Stimulated activated CD4-positive, alpha-beta T cell treated with anti-CD3 and anti-CD28 coated beads, Interleukin-12 subunit alpha, Interleukin-12 subunit beta, amount 100 ng/mL, for 4 hours (primary cell): ENCODE data around the gene MYG1.
"Not testable (repeated sequence)": the region's sequence is repeated elsewhere in the genome, so short reads cannot be mapped to it uniquely, and the experiment has no call there.

ENCODE experiments used
- DNase-seq: peaks from one replicate; pipeline ENCODE4 v3.0.0-alpha.2; 2020

MYG1 gene

DNA sequence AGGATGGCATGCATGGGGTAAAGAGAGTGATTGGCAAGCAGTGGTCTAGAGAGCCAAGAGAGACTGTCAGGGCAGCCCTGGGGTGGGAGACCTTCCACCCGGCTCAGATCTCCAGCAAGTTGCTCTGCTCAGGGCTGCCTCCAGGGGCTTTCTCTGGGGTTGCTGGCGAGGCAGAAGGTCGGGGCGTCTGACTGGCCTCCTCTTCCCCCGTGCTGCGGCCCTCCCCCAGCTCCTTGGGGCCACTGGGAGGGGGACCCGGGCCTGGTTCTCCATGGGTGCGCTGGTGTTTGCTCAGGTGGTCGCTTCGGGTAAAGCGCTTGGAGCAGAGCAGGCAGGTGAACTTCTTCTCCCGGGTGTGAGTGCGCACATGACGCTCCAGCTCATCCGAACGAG, 28.5 kb downstream of the MYG1 start:
- DNase-seq = no peak

- DNase-seq = no peak
Measured at GRCh38 chr12:53330671-53331070, 31.2 kb downstream of the MYG1 start.

- DNase-seq = not testable (repeated sequence)
Measured at GRCh38 chr12:53332339-53332738, 32.8 kb downstream of the MYG1 start.

- no peak for DNase-seq
Measured at GRCh38 chr12:53332744-53333143, 33.2 kb downstream of the MYG1 start.

DNA sequence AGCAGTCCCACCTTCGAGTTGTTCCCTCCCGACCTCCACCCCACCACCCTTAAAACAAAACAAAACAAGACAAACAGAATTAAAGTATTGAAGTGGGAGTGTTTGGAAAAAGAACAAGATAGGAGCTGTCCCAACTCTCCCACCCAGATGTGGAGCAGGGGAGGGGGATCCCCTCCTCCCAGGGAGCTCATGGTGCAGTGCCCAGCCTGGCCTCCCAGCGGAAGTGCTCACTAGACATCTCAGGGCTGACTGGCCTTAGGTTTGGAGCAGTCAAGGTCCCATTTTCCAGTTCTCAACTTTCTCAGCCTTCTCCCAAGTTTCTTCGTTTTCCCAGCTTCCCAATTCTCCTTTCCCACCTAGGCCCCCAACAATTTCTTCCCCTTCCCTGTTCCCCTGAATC, 33.8 kb downstream of the MYG1 start:
- DNase-seq = no peak

- DNase-seq = no peak
Measured at GRCh38 chr12:53333845-53334244, 34.4 kb downstream of the MYG1 start.

GRCh38 chr12:53334822-53335221, 35.3 kb downstream of the MYG1 start:
- no peak for DNase-seq

GRCh38 chr12:53336181-53336681, 36.7 kb downstream of the MYG1 start, which contains the start of gene SP7:
TSS of gene SP7 (minus strand) at chr12:53336354. CDS start at chr12:53335646, 708 bp downstream.
- no peak for DNase-seq

DNA sequence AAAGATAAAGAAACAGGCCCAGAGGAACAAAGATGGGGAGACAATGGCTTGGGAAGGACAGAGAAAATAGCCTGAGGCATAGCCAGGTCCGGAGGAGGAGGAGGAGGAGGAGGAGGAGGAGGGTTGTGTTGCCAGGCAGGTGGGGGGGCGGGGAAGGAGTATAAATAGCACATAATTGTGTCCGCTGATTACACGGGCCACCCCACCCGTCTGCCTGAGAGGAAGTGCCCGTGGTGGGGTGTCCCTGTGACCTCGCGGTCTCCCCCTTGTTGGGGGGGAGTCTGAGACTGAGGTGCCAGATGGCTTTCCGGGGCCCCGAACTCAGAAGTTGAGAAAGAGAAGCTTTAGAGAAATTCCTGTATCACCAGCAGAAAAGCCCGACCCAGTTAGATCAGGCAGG, 38.5 kb downstream of the MYG1 start:
- DNase-seq = no peak

GRCh38 chr12:53338916-53339315, 39.4 kb downstream of the MYG1 start:
- DNase-seq = no peak

- DNase-seq = no peak
Measured at GRCh38 chr12:53340398-53340797, 40.9 kb downstream of the MYG1 start.

- no peak for DNase-seq
Measured at GRCh38 chr12:53343449-53343848, 44.0 kb downstream of the MYG1 start.

DNA sequence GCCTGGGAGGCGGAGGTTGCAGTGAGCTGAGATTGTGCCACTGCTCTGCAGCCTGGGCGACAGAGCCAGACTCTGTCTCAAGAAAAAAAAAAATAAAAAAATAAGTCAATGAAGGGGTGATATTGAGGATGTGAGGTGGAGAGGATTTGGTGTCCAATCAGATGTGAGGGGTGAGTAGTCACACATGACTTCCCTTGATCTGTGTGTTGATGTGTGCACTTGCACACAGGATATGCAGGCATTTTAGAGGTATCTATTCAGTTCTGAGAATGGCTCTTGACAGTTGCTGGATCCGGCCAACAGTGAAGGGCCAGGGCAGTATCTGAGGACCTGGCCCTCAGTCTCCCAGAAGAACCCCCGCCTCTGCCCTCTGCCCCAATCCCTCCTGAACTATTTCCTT, 44.5 kb downstream of the MYG1 start:
- no peak for DNase-seq

DNA sequence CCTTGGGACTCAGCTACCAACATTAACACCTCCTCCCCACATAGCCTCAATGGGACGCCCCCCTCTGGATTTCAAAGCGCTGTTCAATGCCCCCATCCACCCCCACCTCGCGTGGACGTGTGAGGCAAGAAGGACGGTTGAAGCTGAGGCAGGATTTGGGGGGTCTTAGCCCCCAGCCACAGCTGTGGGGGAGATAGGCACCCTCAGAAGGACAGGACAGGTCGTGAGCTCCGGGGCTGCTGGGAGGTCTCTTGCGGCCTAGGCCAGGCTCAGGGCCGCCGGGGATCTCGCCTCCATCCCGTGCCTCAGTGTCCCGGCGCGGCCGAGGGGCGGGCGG, 45.0 kb downstream of the MYG1 start:
- DNase-seq = no peak

DNA sequence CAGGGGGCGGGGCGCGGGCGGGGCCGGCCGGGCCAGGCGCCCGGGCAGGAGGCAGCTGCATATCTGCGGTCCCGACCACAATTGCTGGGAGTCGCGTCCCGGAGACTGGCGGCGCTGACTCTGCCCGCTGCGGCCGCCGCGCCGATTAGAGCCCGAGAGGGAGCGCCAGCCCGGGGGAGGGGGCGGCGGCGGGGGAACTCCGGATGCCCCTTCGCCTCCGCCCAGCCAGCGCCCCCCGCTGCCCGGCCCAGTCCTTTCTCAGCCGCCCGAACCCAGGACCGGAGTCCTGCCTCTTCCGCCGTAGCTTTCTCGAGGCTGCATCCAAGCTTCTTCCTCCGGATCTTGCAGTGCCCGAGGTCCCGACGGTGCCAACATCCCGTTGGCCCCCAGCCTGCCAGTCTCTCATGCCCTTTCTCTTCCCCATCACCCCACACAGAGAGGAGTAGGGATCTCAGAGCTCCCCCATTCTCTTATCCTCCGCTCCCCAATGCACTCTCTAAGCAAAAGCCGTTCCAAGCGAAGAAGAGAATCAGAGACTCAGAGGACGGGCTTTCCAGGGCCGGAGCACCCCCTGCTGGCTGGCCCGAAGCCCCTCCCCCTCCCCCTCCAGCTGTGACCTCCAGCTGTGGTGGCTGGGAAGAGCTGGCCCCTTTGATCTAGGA, 45.5 kb downstream of the MYG1 start:
- DNase-seq = peak; percentile 69

DNA sequence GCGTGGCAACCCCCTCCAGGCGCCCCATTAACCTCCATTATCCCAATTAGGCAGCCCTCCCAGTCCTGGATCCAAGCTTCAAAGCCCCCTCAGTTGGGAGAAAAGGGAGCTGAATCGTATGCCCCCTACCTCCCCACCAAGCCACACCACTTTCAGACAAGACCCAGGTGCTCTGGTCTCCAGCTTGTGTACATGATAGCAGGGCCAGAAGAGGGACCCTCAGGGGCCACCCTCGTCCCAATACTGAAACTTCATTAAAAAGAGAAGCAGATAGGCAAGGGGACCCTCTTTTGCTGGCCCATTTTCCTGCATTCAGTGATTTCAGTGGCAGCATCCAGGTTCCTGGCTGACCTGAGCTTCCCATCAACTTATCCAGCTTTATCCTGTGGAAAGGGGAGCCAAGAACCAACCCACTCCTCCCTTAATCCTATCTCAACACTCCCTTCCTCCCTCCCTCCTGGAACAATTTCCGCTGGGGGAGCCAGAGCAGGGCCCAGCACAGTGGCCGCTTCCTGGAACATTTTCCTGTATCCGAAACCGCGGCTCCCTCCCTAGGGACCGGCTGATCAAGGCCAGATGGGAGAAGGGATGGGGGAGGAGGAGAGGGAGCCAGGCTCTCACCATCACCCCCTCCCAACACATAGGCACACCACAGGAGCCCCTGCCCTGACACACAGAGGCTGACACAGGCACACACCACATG, 46.1 kb downstream of the MYG1 start:
- DNase-seq = no peak

GRCh38 chr12:53346491-53346890, 47.0 kb downstream of the MYG1 start:
- no peak for DNase-seq

GRCh38 chr12:53347905-53348304, 48.4 kb downstream of the MYG1 start:
- no peak for DNase-seq

DNA sequence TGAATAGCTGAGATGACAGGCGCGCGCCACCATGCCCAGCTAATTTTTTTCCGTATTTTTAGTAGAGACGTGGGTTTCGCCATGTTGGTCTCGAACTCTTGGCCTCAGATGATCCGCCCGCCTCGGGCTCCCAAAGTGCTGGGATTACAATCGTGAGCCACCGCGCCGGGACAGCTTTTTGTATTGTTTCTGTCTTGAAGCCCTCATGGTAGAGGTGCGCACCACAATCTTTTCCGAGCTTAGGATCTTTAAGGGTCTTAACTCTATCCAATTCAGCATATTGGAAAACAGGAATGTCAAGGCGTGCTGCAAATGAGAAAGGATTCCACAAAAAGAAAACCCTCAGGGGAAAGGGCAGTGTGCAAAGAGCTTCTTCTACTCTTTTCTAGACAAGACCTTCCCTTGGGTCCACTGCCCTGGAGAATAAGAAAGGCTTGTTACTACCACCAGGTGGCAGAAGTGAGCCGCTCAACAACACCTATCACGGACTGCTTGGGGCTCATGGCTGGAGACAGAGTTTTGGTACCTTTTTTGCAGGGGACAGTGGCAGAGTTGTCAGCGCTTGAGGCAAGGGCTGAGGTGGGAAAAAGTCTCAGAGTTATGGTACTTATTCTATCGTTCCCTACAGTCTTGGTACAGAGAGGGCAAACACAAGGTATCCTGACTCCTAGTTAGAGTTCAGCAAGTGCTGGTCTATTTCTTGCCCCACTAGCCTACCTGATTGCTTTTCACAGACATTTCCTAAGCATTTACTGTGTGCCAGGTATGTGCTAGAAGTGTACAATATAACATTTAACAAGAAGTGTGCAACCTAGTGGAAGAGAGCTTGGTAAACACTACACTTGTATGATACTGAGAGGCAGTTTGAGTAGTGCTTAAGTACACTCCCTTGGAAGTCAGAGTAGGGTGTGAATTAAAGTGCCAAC, 53.1 kb downstream of the MYG1 start:
- DNase-seq = peak; percentile 69

GRCh38 chr12:53353257-53353655, 53.8 kb downstream of the MYG1 start:
- DNase-seq = no peak

DNA sequence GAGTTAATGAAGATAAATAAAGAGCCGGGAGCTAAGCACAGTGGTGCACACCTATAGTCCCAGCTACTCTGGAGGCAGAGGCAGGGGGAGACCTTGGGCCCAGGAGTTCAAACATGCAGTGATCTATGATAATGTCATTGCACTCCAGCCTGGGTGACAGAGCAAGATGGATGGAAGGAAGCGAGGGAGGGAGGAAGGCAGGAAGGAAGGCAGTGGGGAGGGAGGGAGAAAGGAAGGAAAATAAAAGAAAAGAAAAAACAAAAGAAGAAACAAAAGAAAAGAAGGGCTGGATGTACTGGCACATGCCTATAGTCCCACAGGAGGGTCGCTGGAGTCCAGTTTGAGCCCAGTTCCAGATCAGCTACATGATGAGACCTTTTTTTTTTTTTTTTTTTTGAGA, 55.6 kb downstream of the MYG1 start:
- DNase-seq = no peak
